K562 (cell line): ENCODE results near the gene CLDND2. TPM values are rescaled to one million over a fixed set of nuclear protein-coding genes. Genes with fewer than 3 reads are reported as not detected.

Source experiments
- CBX3 ChIP-seq, 2 experiments: IDR thresholded peaks; 1 replicate in 1 of 2; 2 replicates in 1 of 2; pipeline ENCODE4 v1.6.1; 2012; ENCODE audit warnings: inconsistent platforms in 2 of 2, low read length in 2 of 2, borderline replicate concordance in 1 of 2, control low read depth in 1 of 2
- CCNT2 ChIP-seq: IDR thresholded peaks from 2 replicates; pipeline ENCODE4 v1.6.1; 2011; ENCODE audit warnings: borderline replicate concordance, low read depth, mild to moderate bottlenecking, moderate library complexity, mixed read lengths, low read length; ENCODE audit not compliant: insufficient read length; ENCODE audit errors: extremely low read depth
- ERF ChIP-seq: fragments of 450-650 bp; formaldehyde crosslinking; IDR thresholded peaks from 2 replicates; pipeline ENCODE4 v1.4.0; 2020; ENCODE audit warnings: mild to moderate bottlenecking, mixed read lengths
- GTF2F1 ChIP-seq: IDR thresholded peaks from 2 replicates; pipeline ENCODE4 v1.6.1; 2011; ENCODE audit warnings: low read depth, low read length, improper control_type of control experiment
- HNRNPK ChIP-seq: fragments of 200-400 bp; formaldehyde crosslinking; IDR thresholded peaks from one replicate; pipeline ENCODE4 v1.6.1; 2018; ENCODE audit warnings: mild to moderate bottlenecking, low read depth, low read length; ENCODE audit not compliant: poor library complexity, severe bottlenecking
- RAD21 ChIP-seq, 2 experiments: fragments of 250-450 bp in 1 of 2; fragments of 450-650 bp in 1 of 2; sonication (Bioruptor Pico) in 1 of 2; formaldehyde crosslinking in 1 of 2; IDR thresholded peaks in 1 of 2; conservative IDR thresholded peaks in 1 of 2; 2 replicates each; pipeline versions ENCODE4 v1.4.0 to v1.8.0; 2020 to 2022; ENCODE audit warnings: mild to moderate bottlenecking in 2 of 2, moderate library complexity in 1 of 2
- SIN3B ChIP-seq: fragments of 450-650 bp; IDR thresholded peaks from 2 replicates; pipeline ENCODE4 v1.6.1; 2017; ENCODE audit warnings: low read depth, mild to moderate bottlenecking, moderate library complexity
- SLC30A9 ChIP-seq: fragments of 250-450 bp; sonication (Bioruptor Pico); IDR thresholded peaks from 2 replicates; pipeline ENCODE4 v1.8.0; 2022; ENCODE audit warnings: mild to moderate bottlenecking, moderate library complexity
- TAF1 ChIP-seq: IDR thresholded peaks from 2 replicates; pipeline ENCODE4 v1.6.1; 2011; ENCODE audit warnings: mild to moderate bottlenecking, low read length, moderate library complexity; ENCODE audit not compliant: insufficient read depth, control insufficient read depth, severe bottlenecking; ENCODE audit errors: extremely low read depth
- ZBTB17 ChIP-seq: fragments of 450-650 bp; formaldehyde crosslinking; IDR thresholded peaks from 2 replicates; pipeline ENCODE4 v1.4.0; 2020; ENCODE audit warnings: mild to moderate bottlenecking
- polyA plus RNA-seq, 8 experiments: library from polyadenylated mRNA; depleted of rRNA in 4 of 8; stranded (reverse) in 5 of 8; unstranded in 3 of 8; fragments of >200 nt; fragmentation: Nextera tagmentation in 2 of 8; fragmentation: Illumina TruSeq in 1 of 8; extraction: Ambion mirVana in 2 of 8; extraction: Trizol in 1 of 8; gene quantifications; 2 replicates each; pipeline versions ENCODE4 v1.2.1 to v1.2.3, GENCODE V29; 2011 to 2014; ENCODE audit warnings: inconsistent platforms in 1 of 8, missing spikeins in 1 of 8
- total RNA-seq, 7 experiments: library from RNA; depleted of rRNA in 6 of 7; stranded (reverse); fragments of >200 nt in 6 of 7; fragmentation: Illumina TruSeq in 2 of 7; extraction: Trizol in 2 of 7; gene quantifications; 2 replicates each; pipeline versions ENCODE4 v1.2.1 to v1.2.3, GENCODE V29; 2011 to 2021; ENCODE audit warnings: low replicate concordance in 1 of 7
- TF ChIP-seq, protein P1 (sequence below): fragments of 450-650 bp; IDR thresholded peaks from 2 replicates; pipeline ENCODE4 v1.6.1; 2016; ENCODE audit warnings: mild to moderate bottlenecking, moderate library complexity
- TF ChIP-seq, protein P2 (sequence below): fragments of 250-450 bp; sonication (Bioruptor Pico); IDR thresholded peaks from 2 replicates; pipeline ENCODE4 v1.8.0; 2022; ENCODE audit warnings: inconsistent platforms

CLDND2 gene
- total and polyA plus RNA-seq, 9 of the 15 experiments (the other 6 are each of a cell fraction or from before 2014, with no cell fraction given): 0.45 to 4.0 (median 1.2) TPM; not detected in 3

GRCh38 chr19:51368366-51369282, at the start of gene CLDND2 (continued):
- TF ChIP-seq GTF2F1 (no peak), CCNT2 (no peak), SLC30A9 (CRISPR knock-in tag) (no peak), TAF1 (no peak), HNRNPK (no peak), SIN3B (no peak), RAD21 (CRISPR knock-in tag; conservative IDR thresholded peaks at IDR 0.05 in 1 of 2, IDR thresholded peaks at IDR 0.05 in 1 of 2) (no peak), ZBTB17 (CRISPR knock-in tag) (peak; percentile 30; the same call in 1 of the 2 replicates), CBX3 (IDR thresholded peaks at IDR 0.05; ENCODE audit: borderline replicate concordance in 1 of 2, low read length in 2 of 2) (no peak), ERF (CRISPR knock-in tag) (0 out of 2 replicates have a peak, but pooled peaks have one; percentile 26)
- TF ChIP-seq, protein P1, sequence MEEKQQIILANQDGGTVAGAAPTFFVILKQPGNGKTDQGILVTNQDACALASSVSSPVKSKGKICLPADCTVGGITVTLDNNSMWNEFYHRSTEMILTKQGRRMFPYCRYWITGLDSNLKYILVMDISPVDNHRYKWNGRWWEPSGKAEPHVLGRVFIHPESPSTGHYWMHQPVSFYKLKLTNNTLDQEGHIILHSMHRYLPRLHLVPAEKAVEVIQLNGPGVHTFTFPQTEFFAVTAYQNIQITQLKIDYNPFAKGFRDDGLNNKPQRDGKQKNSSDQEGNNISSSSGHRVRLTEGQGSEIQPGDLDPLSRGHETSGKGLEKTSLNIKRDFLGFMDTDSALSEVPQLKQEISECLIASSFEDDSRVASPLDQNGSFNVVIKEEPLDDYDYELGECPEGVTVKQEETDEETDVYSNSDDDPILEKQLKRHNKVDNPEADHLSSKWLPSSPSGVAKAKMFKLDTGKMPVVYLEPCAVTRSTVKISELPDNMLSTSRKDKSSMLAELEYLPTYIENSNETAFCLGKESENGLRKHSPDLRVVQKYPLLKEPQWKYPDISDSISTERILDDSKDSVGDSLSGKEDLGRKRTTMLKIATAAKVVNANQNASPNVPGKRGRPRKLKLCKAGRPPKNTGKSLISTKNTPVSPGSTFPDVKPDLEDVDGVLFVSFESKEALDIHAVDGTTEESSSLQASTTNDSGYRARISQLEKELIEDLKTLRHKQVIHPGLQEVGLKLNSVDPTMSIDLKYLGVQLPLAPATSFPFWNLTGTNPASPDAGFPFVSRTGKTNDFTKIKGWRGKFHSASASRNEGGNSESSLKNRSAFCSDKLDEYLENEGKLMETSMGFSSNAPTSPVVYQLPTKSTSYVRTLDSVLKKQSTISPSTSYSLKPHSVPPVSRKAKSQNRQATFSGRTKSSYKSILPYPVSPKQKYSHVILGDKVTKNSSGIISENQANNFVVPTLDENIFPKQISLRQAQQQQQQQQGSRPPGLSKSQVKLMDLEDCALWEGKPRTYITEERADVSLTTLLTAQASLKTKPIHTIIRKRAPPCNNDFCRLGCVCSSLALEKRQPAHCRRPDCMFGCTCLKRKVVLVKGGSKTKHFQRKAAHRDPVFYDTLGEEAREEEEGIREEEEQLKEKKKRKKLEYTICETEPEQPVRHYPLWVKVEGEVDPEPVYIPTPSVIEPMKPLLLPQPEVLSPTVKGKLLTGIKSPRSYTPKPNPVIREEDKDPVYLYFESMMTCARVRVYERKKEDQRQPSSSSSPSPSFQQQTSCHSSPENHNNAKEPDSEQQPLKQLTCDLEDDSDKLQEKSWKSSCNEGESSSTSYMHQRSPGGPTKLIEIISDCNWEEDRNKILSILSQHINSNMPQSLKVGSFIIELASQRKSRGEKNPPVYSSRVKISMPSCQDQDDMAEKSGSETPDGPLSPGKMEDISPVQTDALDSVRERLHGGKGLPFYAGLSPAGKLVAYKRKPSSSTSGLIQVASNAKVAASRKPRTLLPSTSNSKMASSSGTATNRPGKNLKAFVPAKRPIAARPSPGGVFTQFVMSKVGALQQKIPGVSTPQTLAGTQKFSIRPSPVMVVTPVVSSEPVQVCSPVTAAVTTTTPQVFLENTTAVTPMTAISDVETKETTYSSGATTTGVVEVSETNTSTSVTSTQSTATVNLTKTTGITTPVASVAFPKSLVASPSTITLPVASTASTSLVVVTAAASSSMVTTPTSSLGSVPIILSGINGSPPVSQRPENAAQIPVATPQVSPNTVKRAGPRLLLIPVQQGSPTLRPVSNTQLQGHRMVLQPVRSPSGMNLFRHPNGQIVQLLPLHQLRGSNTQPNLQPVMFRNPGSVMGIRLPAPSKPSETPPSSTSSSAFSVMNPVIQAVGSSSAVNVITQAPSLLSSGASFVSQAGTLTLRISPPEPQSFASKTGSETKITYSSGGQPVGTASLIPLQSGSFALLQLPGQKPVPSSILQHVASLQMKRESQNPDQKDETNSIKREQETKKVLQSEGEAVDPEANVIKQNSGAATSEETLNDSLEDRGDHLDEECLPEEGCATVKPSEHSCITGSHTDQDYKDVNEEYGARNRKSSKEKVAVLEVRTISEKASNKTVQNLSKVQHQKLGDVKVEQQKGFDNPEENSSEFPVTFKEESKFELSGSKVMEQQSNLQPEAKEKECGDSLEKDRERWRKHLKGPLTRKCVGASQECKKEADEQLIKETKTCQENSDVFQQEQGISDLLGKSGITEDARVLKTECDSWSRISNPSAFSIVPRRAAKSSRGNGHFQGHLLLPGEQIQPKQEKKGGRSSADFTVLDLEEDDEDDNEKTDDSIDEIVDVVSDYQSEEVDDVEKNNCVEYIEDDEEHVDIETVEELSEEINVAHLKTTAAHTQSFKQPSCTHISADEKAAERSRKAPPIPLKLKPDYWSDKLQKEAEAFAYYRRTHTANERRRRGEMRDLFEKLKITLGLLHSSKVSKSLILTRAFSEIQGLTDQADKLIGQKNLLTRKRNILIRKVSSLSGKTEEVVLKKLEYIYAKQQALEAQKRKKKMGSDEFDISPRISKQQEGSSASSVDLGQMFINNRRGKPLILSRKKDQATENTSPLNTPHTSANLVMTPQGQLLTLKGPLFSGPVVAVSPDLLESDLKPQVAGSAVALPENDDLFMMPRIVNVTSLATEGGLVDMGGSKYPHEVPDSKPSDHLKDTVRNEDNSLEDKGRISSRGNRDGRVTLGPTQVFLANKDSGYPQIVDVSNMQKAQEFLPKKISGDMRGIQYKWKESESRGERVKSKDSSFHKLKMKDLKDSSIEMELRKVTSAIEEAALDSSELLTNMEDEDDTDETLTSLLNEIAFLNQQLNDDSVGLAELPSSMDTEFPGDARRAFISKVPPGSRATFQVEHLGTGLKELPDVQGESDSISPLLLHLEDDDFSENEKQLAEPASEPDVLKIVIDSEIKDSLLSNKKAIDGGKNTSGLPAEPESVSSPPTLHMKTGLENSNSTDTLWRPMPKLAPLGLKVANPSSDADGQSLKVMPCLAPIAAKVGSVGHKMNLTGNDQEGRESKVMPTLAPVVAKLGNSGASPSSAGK: peak; percentile 6; the same call in 1 of the 2 replicates
- TF ChIP-seq, protein P2, sequence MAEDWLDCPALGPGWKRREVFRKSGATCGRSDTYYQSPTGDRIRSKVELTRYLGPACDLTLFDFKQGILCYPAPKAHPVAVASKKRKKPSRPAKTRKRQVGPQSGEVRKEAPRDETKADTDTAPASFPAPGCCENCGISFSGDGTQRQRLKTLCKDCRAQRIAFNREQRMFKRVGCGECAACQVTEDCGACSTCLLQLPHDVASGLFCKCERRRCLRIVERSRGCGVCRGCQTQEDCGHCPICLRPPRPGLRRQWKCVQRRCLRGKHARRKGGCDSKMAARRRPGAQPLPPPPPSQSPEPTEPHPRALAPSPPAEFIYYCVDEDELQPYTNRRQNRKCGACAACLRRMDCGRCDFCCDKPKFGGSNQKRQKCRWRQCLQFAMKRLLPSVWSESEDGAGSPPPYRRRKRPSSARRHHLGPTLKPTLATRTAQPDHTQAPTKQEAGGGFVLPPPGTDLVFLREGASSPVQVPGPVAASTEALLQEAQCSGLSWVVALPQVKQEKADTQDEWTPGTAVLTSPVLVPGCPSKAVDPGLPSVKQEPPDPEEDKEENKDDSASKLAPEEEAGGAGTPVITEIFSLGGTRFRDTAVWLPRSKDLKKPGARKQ (CRISPR knock-in tag): no peak
